HepG2 (cell line): ENCODE measurements around the gene CD300A. TPM values are rescaled to one million over a fixed set of nuclear protein-coding genes. Genes with fewer than 3 reads are reported as not detected.

ENCODE experiments used
- ELK4 ChIP-seq: sonication (generic); formaldehyde crosslinking; IDR thresholded peaks from 2 replicates; pipeline ENCODE4 v1.9.0; 2021; ENCODE audit warnings: missing genetic modification reagents, borderline replicate concordance
- GTF2F1 ChIP-seq: fragments of 150-350 bp; IDR thresholded peaks from 2 replicates; pipeline ENCODE4 v1.6.1; 2014; ENCODE audit warnings: low read length
- MED1 ChIP-seq: sonication (generic); formaldehyde crosslinking; IDR thresholded peaks from 2 replicates; pipeline ENCODE4 v1.4.0; 2020; ENCODE audit warnings: missing genetic modification reagents
- MEIS2 ChIP-seq: sonication (generic); formaldehyde crosslinking; IDR thresholded peaks from 2 replicates; pipeline ENCODE4 v1.9.0; 2021; ENCODE audit warnings: mild to moderate bottlenecking, missing genetic modification reagents
- MTA1 ChIP-seq: sonication (generic); formaldehyde crosslinking; IDR thresholded peaks from 2 replicates; pipeline ENCODE4 v1.4.0; 2020; ENCODE audit warnings: missing genetic modification reagents, mild to moderate bottlenecking, borderline replicate concordance
- SKI ChIP-seq: fragments of 450-650 bp; IDR thresholded peaks from one replicate; pipeline ENCODE4 v1.6.1; 2018; ENCODE audit warnings: mild to moderate bottlenecking; ENCODE audit not compliant: partially characterized antibody
- SYNCRIP ChIP-seq: fragments of 200-400 bp; formaldehyde crosslinking; IDR thresholded peaks from 2 replicates; pipeline ENCODE4 v1.6.1; 2018; ENCODE audit warnings: mild to moderate bottlenecking, low read depth, low read length; ENCODE audit not compliant: insufficient read depth
- ZBTB20 ChIP-seq: sonication (generic); formaldehyde crosslinking; IDR thresholded peaks from 2 replicates; pipeline ENCODE4 v1.8.1; 2023; ENCODE audit warnings: missing genetic modification reagents, low read depth, mild to moderate bottlenecking, borderline replicate concordance
- ZNF326 ChIP-seq: sonication (generic); formaldehyde crosslinking; IDR thresholded peaks from 2 replicates; pipeline ENCODE4 v1.4.0; 2020; ENCODE audit warnings: missing genetic modification reagents, borderline replicate concordance
- ZNF44 ChIP-seq: sonication (generic); formaldehyde crosslinking; IDR thresholded peaks from 2 replicates; pipeline ENCODE4 v1.5.1; 2020; ENCODE audit warnings: mild to moderate bottlenecking, missing genetic modification reagents
- ZNF569 ChIP-seq: sonication (generic); formaldehyde crosslinking; IDR thresholded peaks from 2 replicates; pipeline ENCODE4 v1.5.0; 2020; ENCODE audit warnings: mild to moderate bottlenecking, missing genetic modification reagents, moderate library complexity, borderline replicate concordance
- ZNF652 ChIP-seq: IDR thresholded peaks from 2 replicates; pipeline ENCODE4 v1.6.1; 2016; ENCODE audit warnings: low read depth, borderline replicate concordance
- ZNF710 ChIP-seq: sonication (generic); formaldehyde crosslinking; IDR thresholded peaks from 2 replicates; pipeline ENCODE4 v1.5.0; 2020; ENCODE audit warnings: mild to moderate bottlenecking, missing genetic modification reagents, borderline replicate concordance
- polyA plus RNA-seq, 8 experiments: library from polyadenylated mRNA; depleted of rRNA in 3 of 8; stranded (reverse) in 7 of 8; unstranded in 1 of 8; fragments of >200 nt; fragmentation: Illumina TruSeq in 4 of 8; extraction: Trizol in 4 of 8; gene quantifications; 2 replicates each; pipeline versions ENCODE4 v1.2.1 to v1.2.3, GENCODE V29; 2011 to 2016; ENCODE audit warnings: low read depth in 4 of 8, missing spikeins in 1 of 8, mixed read lengths in 1 of 8; ENCODE audit not compliant: insufficient read depth in 1 of 8
- total RNA-seq, 5 experiments: library from RNA; depleted of rRNA; stranded (reverse); fragments of >200 nt; fragmentation: Illumina TruSeq; extraction: Trizol; gene quantifications; 2 replicates each; pipeline ENCODE4 v1.2.3, GENCODE V29; 2016; ENCODE audit warnings: low read depth in 1 of 5
- TF ChIP-seq, protein P1 (sequence below): sonication (generic); formaldehyde crosslinking; IDR thresholded peaks from 2 replicates; pipeline ENCODE4 v1.4.0; 2020; ENCODE audit warnings: mild to moderate bottlenecking, missing genetic modification reagents
- TF ChIP-seq, protein P2 (sequence below): sonication (generic); formaldehyde crosslinking; IDR thresholded peaks from 2 replicates; pipeline ENCODE4 v1.4.0; 2020; ENCODE audit warnings: missing genetic modification reagents

The CD300A gene
- total and polyA plus RNA-seq, 2 of the 13 experiments (the other 11 are each of a cell fraction or from before 2014, with no cell fraction given), result not detected

DNA sequence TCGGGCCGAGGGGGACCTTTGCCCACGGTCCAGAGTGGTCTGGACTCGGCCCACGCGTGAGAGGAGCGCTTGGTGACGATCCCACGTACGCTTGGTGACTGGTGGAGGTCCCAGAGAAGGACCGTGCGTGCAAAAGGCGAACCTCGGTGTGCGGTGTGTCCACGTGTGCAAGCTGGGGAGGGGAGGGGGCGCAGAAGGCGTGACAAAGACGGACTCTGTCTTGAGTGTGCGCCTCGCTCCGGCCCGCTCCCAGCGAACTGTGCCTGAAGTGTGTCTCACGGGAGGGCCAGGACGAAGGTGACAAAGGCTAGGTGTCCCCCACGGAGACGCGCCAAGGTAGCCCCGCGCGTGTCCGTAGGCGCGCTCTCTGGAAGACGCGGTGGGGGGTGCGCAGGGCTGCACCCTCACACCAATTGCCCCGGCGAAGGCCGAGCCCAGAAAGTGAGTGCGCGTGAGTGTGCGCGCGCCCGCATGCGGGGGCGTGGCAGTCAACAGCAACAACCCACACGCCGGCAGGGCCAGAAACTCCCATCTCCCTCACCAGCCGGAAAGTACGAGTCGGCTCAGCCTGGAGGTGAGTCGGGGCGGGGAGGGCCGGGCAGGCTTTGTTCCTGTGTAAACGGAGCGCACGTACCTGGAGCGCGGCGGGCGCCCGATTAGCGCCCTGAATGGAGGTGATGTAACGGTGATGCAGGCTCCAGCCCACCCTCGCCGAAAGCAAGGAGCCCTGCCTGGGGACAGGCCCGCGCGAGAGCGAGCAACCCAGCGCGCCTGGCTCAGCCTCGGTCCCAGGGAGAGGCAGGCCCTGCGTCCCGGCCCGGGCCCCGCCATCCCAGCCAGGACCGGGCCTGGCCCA, 34.6 kb upstream of the CD300A start, which contains the start of gene GPRC5C (continued):
- TF ChIP-seq ZNF326 (CRISPR knock-in tag) (peak; percentile 46; the same call in 1 of the 2 replicates), MED1 (peak; percentile 91), ZNF652 (CRISPR knock-in tag) (peak; percentile 52; the same call in 1 of the 2 replicates), MEIS2 (CRISPR knock-in tag) (peak; percentile 46; the same call in 1 of the 2 replicates), GTF2F1 (0 out of 2 replicates have a peak, but pooled peaks have one; percentile 79), SYNCRIP (no peak), ELK4 (CRISPR knock-in tag) (no peak), ZNF710 (CRISPR knock-in tag) (peak; percentile 75; the same call in 1 of the 2 replicates), MTA1 (CRISPR knock-in tag) (peak; percentile 35; the same call in 1 of the 2 replicates), SKI (no peak), ZBTB20 (CRISPR knock-in tag) (peak; percentile 82; the same call in 1 of the 2 replicates), ZNF44 (CRISPR knock-in tag) (peak; percentile 78; the same call in 1 of the 2 replicates), ZNF569 (CRISPR knock-in tag) (0 out of 2 replicates have a peak, but pooled peaks have one; percentile 71)
- TF ChIP-seq, protein P1, sequence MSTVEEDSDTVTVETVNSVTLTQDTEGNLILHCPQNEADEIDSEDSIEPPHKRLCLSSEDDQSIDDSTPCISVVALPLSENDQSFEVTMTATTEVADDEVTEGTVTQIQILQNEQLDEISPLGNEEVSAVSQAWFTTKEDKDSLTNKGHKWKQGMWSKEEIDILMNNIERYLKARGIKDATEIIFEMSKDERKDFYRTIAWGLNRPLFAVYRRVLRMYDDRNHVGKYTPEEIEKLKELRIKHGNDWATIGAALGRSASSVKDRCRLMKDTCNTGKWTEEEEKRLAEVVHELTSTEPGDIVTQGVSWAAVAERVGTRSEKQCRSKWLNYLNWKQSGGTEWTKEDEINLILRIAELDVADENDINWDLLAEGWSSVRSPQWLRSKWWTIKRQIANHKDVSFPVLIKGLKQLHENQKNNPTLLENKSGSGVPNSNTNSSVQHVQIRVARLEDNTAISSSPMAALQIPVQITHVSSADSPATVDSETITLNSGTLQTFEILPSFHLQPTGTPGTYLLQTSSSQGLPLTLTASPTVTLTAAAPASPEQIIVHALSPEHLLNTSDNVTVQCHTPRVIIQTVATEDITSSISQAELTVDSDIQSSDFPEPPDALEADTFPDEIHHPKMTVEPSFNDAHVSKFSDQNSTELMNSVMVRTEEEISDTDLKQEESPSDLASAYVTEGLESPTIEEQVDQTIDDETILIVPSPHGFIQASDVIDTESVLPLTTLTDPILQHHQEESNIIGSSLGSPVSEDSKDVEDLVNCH (CRISPR knock-in tag), result no peak; the same call in 1 of the 2 replicates
- TF ChIP-seq, protein P2, sequence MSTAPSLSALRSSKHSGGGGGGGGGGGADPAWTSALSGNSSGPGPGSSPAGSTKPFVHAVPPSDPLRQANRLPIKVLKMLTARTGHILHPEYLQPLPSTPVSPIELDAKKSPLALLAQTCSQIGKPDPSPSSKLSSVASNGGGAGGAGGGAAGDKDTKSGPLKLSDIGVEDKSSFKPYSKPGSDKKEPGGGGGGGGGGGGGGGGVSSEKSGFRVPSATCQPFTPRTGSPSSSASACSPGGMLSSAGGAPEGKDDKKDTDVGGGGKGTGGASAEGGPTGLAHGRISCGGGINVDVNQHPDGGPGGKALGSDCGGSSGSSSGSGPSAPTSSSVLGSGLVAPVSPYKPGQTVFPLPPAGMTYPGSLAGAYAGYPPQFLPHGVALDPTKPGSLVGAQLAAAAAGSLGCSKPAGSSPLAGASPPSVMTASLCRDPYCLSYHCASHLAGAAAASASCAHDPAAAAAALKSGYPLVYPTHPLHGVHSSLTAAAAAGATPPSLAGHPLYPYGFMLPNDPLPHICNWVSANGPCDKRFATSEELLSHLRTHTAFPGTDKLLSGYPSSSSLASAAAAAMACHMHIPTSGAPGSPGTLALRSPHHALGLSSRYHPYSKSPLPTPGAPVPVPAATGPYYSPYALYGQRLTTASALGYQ (CRISPR knock-in tag), result no peak
